Small intestine (tissue), 7 donors: ENCODE data around the gene DACT2. TPM values are rescaled to one million over a fixed set of nuclear protein-coding genes. Genes with fewer than 3 reads are reported as not detected.

ENCODE experiments used
- DNase-seq, 2 donors: peaks; one replicate each; pipeline versions ENCODE4 v3.0.0 to v3.0.0-alpha.2; 2013
- FAIRE-seq: peaks from 2 replicates; lab custom pipeline; 2012; peaks lifted over from hg19 to GRCh38; lab: Jason Lieb, UNC
- H3K27ac ChIP-seq, 3 donors: one replicate each; pipeline ENCODE4 v1.5.1; 2013; ENCODE audit warnings: low read length in 2 of 3, mild to moderate bottlenecking in 2 of 3, control low read depth in 1 of 3, inconsistent platforms in 1 of 3, low read depth in 1 of 3, moderate library complexity in 1 of 3
- H3K27me3 ChIP-seq, 3 donors: one replicate each; pipeline ENCODE4 v1.6.1; 2013; ENCODE audit warnings: low read length in 3 of 3, inconsistent platforms in 1 of 3; ENCODE audit not compliant: control insufficient read depth in 3 of 3, insufficient read depth in 3 of 3
- H3K36me3 ChIP-seq, 3 donors: one replicate each; pipeline ENCODE4 v1.6.1; 2013; ENCODE audit warnings: low read length in 3 of 3, inconsistent platforms in 1 of 3, low read depth in 1 of 3, mild to moderate bottlenecking in 1 of 3, moderate library complexity in 1 of 3; ENCODE audit not compliant: control insufficient read depth in 3 of 3, insufficient read depth in 2 of 3
- H3K4me1 ChIP-seq, 3 donors: one replicate each; pipeline ENCODE4 v1.6.1; 2013; ENCODE audit warnings: low read length in 2 of 3, inconsistent platforms in 1 of 3, low read depth in 1 of 3, mild to moderate bottlenecking in 1 of 3, moderate library complexity in 1 of 3; ENCODE audit not compliant: control insufficient read depth in 3 of 3, insufficient read depth in 2 of 3
- H3K4me3 ChIP-seq, 3 donors: one replicate each; pipeline ENCODE4 v1.5.1; 2013; ENCODE audit warnings: low read length in 3 of 3, control low read depth in 1 of 3, inconsistent platforms in 1 of 3, low read depth in 1 of 3, mild to moderate bottlenecking in 1 of 3, moderate library complexity in 1 of 3
- H3K9me3 ChIP-seq, 2 donors: one replicate each; pipeline ENCODE4 v1.6.1; 2013; ENCODE audit warnings: low read depth in 1 of 2, low read length in 1 of 2; ENCODE audit not compliant: control insufficient read depth in 2 of 2, insufficient read depth in 1 of 2
- WGBS, 3 donors: extraction: QIAGEN DNeasy Blood & Tissue Kit; methylation state at CpG; one replicate each; pipeline ENCODE4 v1.1.7; 2013; 5-methylcytosine and 5-hydroxymethylcytosine counted together
- polyA plus RNA-seq, 4 donors: library from polyadenylated mRNA; stranded (reverse) in 3 of 4; unstranded in 1 of 4; fragments of 200-250 nt in 3 of 4; fragments of 120-200 nt in 1 of 4; gene quantifications; one replicate each; pipeline versions ENCODE4 v1.2.1 to v1.2.3, GENCODE V29; 2013
- donor health status: healthy with polysubstance abuse.
- donor health status: control.
- donor health status: control.
- donor health status: Bipolar disorder and iron deficiency.
- donor health status: healthy.

The DACT2 gene
- polyA plus RNA-seq, 4 donors: 0.48 to 7.7 (median 0.54) TPM; not detected in 1

GRCh38 chr6:168355716-168356522 is 36.3 kb upstream of the DACT2 start:
- WGBS, 3 donors: 26 to 39% (median 32%) methylated on average over 28 of the region's 28 CpGs
- H3K27ac ChIP-seq: no peak overlapping the region
- no peak overlapping the region for H3K4me3 ChIP-seq

GRCh38 chr6:168354338-168354737 is 34.8 kb upstream of the DACT2 start:
- no peak overlapping the region for H3K4me3 ChIP-seq
- no peak overlapping the region for H3K27ac ChIP-seq
- H3K36me3 ChIP-seq: no peaks in the 10 kb centered on the region
- H3K9me3 ChIP-seq: peaks cover 0 to 9% of the 10 kb centered on the region in 2 donors
- no peak for DNase-seq
- 81 to 88% (median 86%) methylated on average over 10 of the region's 10 CpGs for WGBS, 3 donors
- peaks cover 0 to 4% (median 0%) of the 10 kb centered on the region in 3 donors for H3K4me1 ChIP-seq
- no peaks in the 10 kb centered on the region for H3K27me3 ChIP-seq
- no peak for FAIRE-seq

More at GRCh38 chr6:168355716-168356522, 36.3 kb upstream of the DACT2 start:
- Histone ChIP-seq H3K36me3 (no peaks in the 10 kb centered on the region), H3K27me3 (no peaks in the 10 kb centered on the region), H3K9me3 (peaks cover 0 to 11% of the 10 kb centered on the region in 2 donors), H3K4me1 (peaks cover 0 to 4% (median 0%) of the 10 kb centered on the region in 3 donors)
- FAIRE-seq (no peak), DNase-seq (peak; percentile 75 to 78)

GRCh38 chr6:168353041-168353440 is 33.5 kb upstream of the DACT2 start:
- Histone ChIP-seq H3K4me1 (peaks cover 0 to 4% (median 0%) of the 10 kb centered on the region in 3 donors), H3K27ac (no peak overlapping the region), H3K27me3 (no peaks in the 10 kb centered on the region), H3K9me3 (peaks cover 0 to 5% of the 10 kb centered on the region in 2 donors), H3K4me3 (no peak overlapping the region), H3K36me3 (no peaks in the 10 kb centered on the region)
- WGBS, 3 donors: 88 to 89% (median 88%) methylated on average over 9 of the region's 9 CpGs
- DNase-seq (no peak), FAIRE-seq (no peak)

GRCh38 chr6:168352096-168352495 is 32.5 kb upstream of the DACT2 start:
- no peak for DNase-seq

GRCh38 chr6:168349718-168350210 is 30.2 kb upstream of the DACT2 start:
- H3K4me1 ChIP-seq: no peaks in the 10 kb centered on the region
- H3K9me3 ChIP-seq: peaks cover 0 to 5% of the 10 kb centered on the region in 2 donors
- FAIRE-seq (no peak), DNase-seq (no peak)
- WGBS, 3 donors: 66 to 68% (median 66%) methylated on average over 4 of the region's 4 CpGs
- H3K4me3 ChIP-seq: no peak overlapping the region
- H3K36me3 ChIP-seq: no peaks in the 10 kb centered on the region
- H3K27ac ChIP-seq: no peak overlapping the region
- no peaks in the 10 kb centered on the region for H3K27me3 ChIP-seq

More at GRCh38 chr6:168352096-168352495, 32.5 kb upstream of the DACT2 start:
- 75 to 82% (median 80%) methylated on average over 3 to 5 of the region's 5 CpGs for WGBS, 3 donors
- FAIRE-seq: no peak
- Histone ChIP-seq H3K9me3 (peaks cover 0 to 5% of the 10 kb centered on the region in 2 donors), H3K4me1 (peaks cover 0 to 4% (median 0%) of the 10 kb centered on the region in 3 donors), H3K4me3 (no peak overlapping the region), H3K27me3 (no peaks in the 10 kb centered on the region), H3K36me3 (no peaks in the 10 kb centered on the region), H3K27ac (no peak overlapping the region)

- 81 to 84% (median 83%) methylated on average over 8 of the region's 8 CpGs for WGBS, 3 donors
- DNase-seq (no peak), FAIRE-seq (no peak)
- Histone ChIP-seq H3K27me3 (no peaks in the 10 kb centered on the region), H3K4me3 (no peak overlapping the region), H3K4me1 (no peaks in the 10 kb centered on the region), H3K27ac (no peak overlapping the region), H3K36me3 (no peaks in the 10 kb centered on the region), H3K9me3 (peaks cover 0 to 5% of the 10 kb centered on the region in 2 donors)
These were observed 28.6 kb upstream of the DACT2 start for GRCh38 chr6:168348186-168348585.

GRCh38 chr6:168347615-168348014 is 28.0 kb upstream of the DACT2 start:
- Histone ChIP-seq H3K9me3 (peaks cover 0 to 5% of the 10 kb centered on the region in 2 donors), H3K36me3 (no peaks in the 10 kb centered on the region), H3K4me3 (no peak overlapping the region), H3K27me3 (no peaks in the 10 kb centered on the region), H3K4me1 (no peaks in the 10 kb centered on the region), H3K27ac (no peak overlapping the region)
- 92 to 95% (median 93%) methylated on average over 17 of the region's 17 CpGs for WGBS, 3 donors
- no peak for FAIRE-seq
- no peak for DNase-seq

- no peaks in the 10 kb centered on the region for H3K4me1 ChIP-seq
- H3K4me3 ChIP-seq: no peak overlapping the region
- 86 to 96% (median 92%) methylated on average over 7 of the region's 7 CpGs for WGBS, 3 donors
- no peaks in the 10 kb centered on the region for H3K27me3 ChIP-seq
- no peaks in the 10 kb centered on the region for H3K36me3 ChIP-seq
- peaks cover 0 to 3% of the 10 kb centered on the region in 2 donors for H3K9me3 ChIP-seq
- DNase-seq (no peak), FAIRE-seq (no peak)
- no peak overlapping the region for H3K27ac ChIP-seq
These were observed 27.5 kb upstream of the DACT2 start for GRCh38 chr6:168347053-168347452.
